Measurements from ENCODE around the gene GNPTAB.
"Not testable (repeated sequence)": the region's sequence is repeated elsewhere in the genome, so short reads cannot be mapped to it uniquely, and the experiment has no call there.

The GNPTAB gene

GRCh38 chr12:101830367-101831325 is at the start of gene GNPTAB:
Gene GNPTAB (minus strand): TSS chr12:101830959. CDS start chr12:101830675, 284 bp downstream.
- in situ Hi-C loops (cut with MboI; ENCODE audit: low sequenced_read_pairs): loop anchor here (25.0 kb wide), 1 partner anchor 418 kb away; the partner anchor contains the start of gene ARL1

GRCh38 chr12:101878243-101878821 is 47.6 kb upstream of the GNPTAB start:
- in situ Hi-C loops (cut with MboI; ENCODE audit: low sequenced_read_pairs): no loop called here

GRCh38 chr12:101877806-101878242 is 47.1 kb upstream of the GNPTAB start:
- in situ Hi-C loops (cut with MboI; ENCODE audit: low sequenced_read_pairs): no loop called here

GRCh38 chr12:101876861-101877805 is 46.4 kb upstream of the GNPTAB start, which contains the start of gene DRAM1:
Gene DRAM1 (plus strand): TSS chr12:101877580. CDS start chr12:101877790, 210 bp downstream.
- in situ Hi-C loops (cut with MboI; ENCODE audit: low sequenced_read_pairs): no loop called here

- in situ Hi-C loops (cut with MboI; ENCODE audit: low sequenced_read_pairs): no loop called here
Observed at GRCh38 chr12:101876322-101876860, 45.6 kb upstream of the GNPTAB start.

GRCh38 chr12:101875162-101875561 is 44.4 kb upstream of the GNPTAB start:
- in situ Hi-C loops (cut with MboI; ENCODE audit: low sequenced_read_pairs): no loop called here

GRCh38 chr12:101870925-101871324 is 40.2 kb upstream of the GNPTAB start:
- in situ Hi-C loops (cut with MboI; ENCODE audit: low sequenced_read_pairs): no loop called here

GRCh38 chr12:101867619-101868018 is 36.9 kb upstream of the GNPTAB start:
- in situ Hi-C loops (cut with MboI; ENCODE audit: low sequenced_read_pairs): not testable (repeated sequence)

GRCh38 chr12:101866615-101867373 is 36.0 kb upstream of the GNPTAB start:
- in situ Hi-C loops (cut with MboI; ENCODE audit: low sequenced_read_pairs): no loop called here

- in situ Hi-C loops (cut with MboI; ENCODE audit: low sequenced_read_pairs): no loop called here
Observed at GRCh38 chr12:101863981-101864380, 33.2 kb upstream of the GNPTAB start.

GRCh38 chr12:101862245-101862644 is 31.5 kb upstream of the GNPTAB start:
- in situ Hi-C loops (cut with MboI; ENCODE audit: low sequenced_read_pairs): no loop called here

GRCh38 chr12:101861688-101862087 is 30.9 kb upstream of the GNPTAB start:
- in situ Hi-C loops (cut with MboI; ENCODE audit: low sequenced_read_pairs): not testable (repeated sequence)

- in situ Hi-C loops (cut with MboI; ENCODE audit: low sequenced_read_pairs): no loop called here
Observed at GRCh38 chr12:101859664-101860607, 29.2 kb upstream of the GNPTAB start.

GRCh38 chr12:101858361-101858760 is 27.6 kb upstream of the GNPTAB start:
- in situ Hi-C loops (cut with MboI; ENCODE audit: low sequenced_read_pairs): no loop called here

- in situ Hi-C loops (cut with MboI; ENCODE audit: low sequenced_read_pairs): no loop called here
Observed at GRCh38 chr12:101857043-101857558, 26.3 kb upstream of the GNPTAB start.

- in situ Hi-C loops (cut with MboI; ENCODE audit: low sequenced_read_pairs): not testable (repeated sequence)
Observed at GRCh38 chr12:101856614-101857013, 25.9 kb upstream of the GNPTAB start.

- in situ Hi-C loops (cut with MboI; ENCODE audit: low sequenced_read_pairs): no loop called here
Observed at GRCh38 chr12:101855976-101856375, 25.2 kb upstream of the GNPTAB start.

GRCh38 chr12:101855364-101855884 is 24.7 kb upstream of the GNPTAB start:
- in situ Hi-C loops (cut with MboI; ENCODE audit: low sequenced_read_pairs): no loop called here

Measured in HL-60/S4 treated with retinoic acid at 250 ng/mL for 4 days and 3 days (cell line).